CD14-positive monocyte (primary cell): Measurements from ENCODE around the gene PLEKHD1. TPM values are rescaled to one million over a fixed set of nuclear protein-coding genes. Genes with fewer than 3 reads are reported as not detected.

ENCODE experiments used
- DNase-seq, 3 donors: peaks; one replicate each; pipeline ENCODE4 v3.0.0-alpha.2; 2011 to 2022
- H2AFZ ChIP-seq: 2 replicates; pipeline ENCODE4 v1.6.0; 2012; ENCODE audit warnings: mild to moderate bottlenecking, low read depth, low read length, inconsistent platforms; ENCODE audit not compliant: insufficient read depth, poor library complexity, severe bottlenecking
- H3K27ac ChIP-seq, 2 donors: 1 replicate in 1 of 2; 2 replicates in 1 of 2; pipeline ENCODE4 v1.5.1; 2012 to 2013; ENCODE audit warnings: low read length in 2 of 2, control low read depth in 1 of 2, inconsistent platforms in 1 of 2, low read depth in 1 of 2, mild to moderate bottlenecking in 1 of 2
- H3K27me3 ChIP-seq, 2 donors: one replicate each; pipeline versions ENCODE4 v1.6.0 to v1.6.1; 2011 to 2013; ENCODE audit warnings: low read length in 2 of 2; ENCODE audit not compliant: control insufficient read depth in 2 of 2, insufficient read depth in 2 of 2
- H3K36me3 ChIP-seq, 2 donors: replicated peaks in 1 of 2; 1 replicate in 1 of 2; 2 replicates in 1 of 2; pipeline versions ENCODE4 v1.5.1 to v1.6.1; 2012 to 2013; ENCODE audit warnings: low read length in 2 of 2, control low read depth in 1 of 2, inconsistent platforms in 1 of 2, mild to moderate bottlenecking in 1 of 2; ENCODE audit not compliant: insufficient read depth in 2 of 2, control insufficient read depth in 1 of 2
- H3K4me1 ChIP-seq, 2 donors: 1 replicate in 1 of 2; 2 replicates in 1 of 2; pipeline versions ENCODE4 v1.5.1 to v1.6.1; 2012 to 2013; ENCODE audit warnings: low read length in 2 of 2, control low read depth in 1 of 2, inconsistent platforms in 1 of 2, mild to moderate bottlenecking in 1 of 2, moderate library complexity in 1 of 2; ENCODE audit not compliant: insufficient read depth in 2 of 2, control insufficient read depth in 1 of 2
- H3K4me2 ChIP-seq: replicated peaks from 2 replicates; pipeline ENCODE3; 2012; ENCODE audit warnings: low read length, moderate library complexity, mild to moderate bottlenecking; ENCODE audit not compliant: poor library complexity, severe bottlenecking; ENCODE audit errors: extremely low read depth
- H3K4me3 ChIP-seq, 3 experiments: fragments of 200-600 bp in 1 of 3; sonication (generic) in 1 of 3; replicated peaks in 1 of 3; 1 replicate in 2 of 3; 2 replicates in 1 of 3; pipeline ENCODE4 v1.5.1; 2011 to 2013; ENCODE audit warnings: low read length in 3 of 3, mild to moderate bottlenecking in 3 of 3, control low read depth in 2 of 3, low read depth in 2 of 3, inconsistent platforms in 1 of 3, moderate library complexity in 1 of 3
- H3K79me2 ChIP-seq: 2 replicates; pipeline ENCODE4 v1.6.0; 2012; ENCODE audit warnings: mild to moderate bottlenecking, control low read depth, inconsistent platforms, low read length, moderate library complexity; ENCODE audit not compliant: insufficient read depth
- H3K9ac ChIP-seq: 2 replicates; pipeline ENCODE4 v1.6.0; 2017; ENCODE audit warnings: low read length, mild to moderate bottlenecking; ENCODE audit not compliant: insufficient read depth, poor library complexity, severe bottlenecking
- H3K9me3 ChIP-seq, 2 donors: replicated peaks in 1 of 2; 1 replicate in 1 of 2; 2 replicates in 1 of 2; pipeline versions ENCODE4 v1.5.1 to v1.6.1; 2012 to 2013; ENCODE audit warnings: low read length in 2 of 2, control low read depth in 1 of 2; ENCODE audit not compliant: control insufficient read depth in 1 of 2, insufficient read depth in 1 of 2
- H4K20me1 ChIP-seq: 2 replicates; pipeline ENCODE4 v1.6.0; 2012; ENCODE audit warnings: mild to moderate bottlenecking, low read length, control low read depth, moderate library complexity; ENCODE audit not compliant: insufficient read depth
- H3K27ac Mint-ChIP-seq, 7 donors: one replicate each; pipeline ENCODE4 v1.8.0; 2020; ENCODE audit warnings: mild to moderate bottlenecking in 7 of 7, mixed read lengths in 7 of 7, moderate library complexity in 6 of 7, inconsistent platforms in 2 of 7
- H3K27me3 Mint-ChIP-seq, 3 donors: one replicate each; pipeline ENCODE4 v1.8.0; 2021 to 2022; ENCODE audit warnings: low read depth in 3 of 3, mild to moderate bottlenecking in 3 of 3, mixed read lengths in 3 of 3, moderate library complexity in 3 of 3, inconsistent platforms in 1 of 3
- H3K36me3 Mint-ChIP-seq, 2 donors: one replicate each; pipeline ENCODE4 v1.8.0; 2020; ENCODE audit warnings: mixed read lengths in 2 of 2, inconsistent platforms in 1 of 2, mild to moderate bottlenecking in 1 of 2
- H3K4me1 Mint-ChIP-seq: one replicate; pipeline ENCODE4 v1.8.0; 2020; ENCODE audit warnings: mild to moderate bottlenecking, mixed read lengths
- H3K4me3 Mint-ChIP-seq, 2 donors: one replicate each; pipeline ENCODE4 v1.8.0; 2020; ENCODE audit warnings: mild to moderate bottlenecking in 2 of 2, mixed read lengths in 2 of 2, moderate library complexity in 1 of 2
- H3K9me3 Mint-ChIP-seq, 7 donors: one replicate each; pipeline ENCODE4 v1.8.0; 2020 to 2022; ENCODE audit warnings: mixed read lengths in 7 of 7, mild to moderate bottlenecking in 6 of 7, moderate library complexity in 6 of 7, inconsistent platforms in 2 of 7
- CTCF ChIP-seq: fragments of 200-600 bp; IDR thresholded peaks from one replicate; pipeline ENCODE4 v1.8.0; 2022; ENCODE audit warnings: antibody characterized with exemption, mild to moderate bottlenecking
- WGBS: methylation state at CpG from one replicate; pipeline ENCODE4 v1.1.5; 2013; ENCODE audit warnings: missing lambda C conversion rate; ENCODE audit not compliant: insufficient coverage; 5-methylcytosine and 5-hydroxymethylcytosine counted together
- intact Hi-C, 2 donors: fragments of 100-400 bp; cut with micrococcal nuclease; formaldehyde crosslinking; loops; one replicate each; pipeline versions ENCODE4 v1.15.0 to v1.15.1; 2023
- polyA plus RNA-seq, 3 donors: library from polyadenylated mRNA; depleted of rRNA in 1 of 3; unstranded in 2 of 3; stranded (reverse) in 1 of 3; fragments of 300-500 nt in 2 of 3; fragments of >200 nt in 1 of 3; fragmentation: Illumina TruSeq in 2 of 3; gene quantifications; 1 replicate in 2 of 3; 2 replicates in 1 of 3; pipeline ENCODE4 v1.2.3, GENCODE V29; 2012 to 2021

The PLEKHD1 gene
- polyA plus RNA-seq, 3 donors: 0.09 TPM; not detected in 2

DNA sequence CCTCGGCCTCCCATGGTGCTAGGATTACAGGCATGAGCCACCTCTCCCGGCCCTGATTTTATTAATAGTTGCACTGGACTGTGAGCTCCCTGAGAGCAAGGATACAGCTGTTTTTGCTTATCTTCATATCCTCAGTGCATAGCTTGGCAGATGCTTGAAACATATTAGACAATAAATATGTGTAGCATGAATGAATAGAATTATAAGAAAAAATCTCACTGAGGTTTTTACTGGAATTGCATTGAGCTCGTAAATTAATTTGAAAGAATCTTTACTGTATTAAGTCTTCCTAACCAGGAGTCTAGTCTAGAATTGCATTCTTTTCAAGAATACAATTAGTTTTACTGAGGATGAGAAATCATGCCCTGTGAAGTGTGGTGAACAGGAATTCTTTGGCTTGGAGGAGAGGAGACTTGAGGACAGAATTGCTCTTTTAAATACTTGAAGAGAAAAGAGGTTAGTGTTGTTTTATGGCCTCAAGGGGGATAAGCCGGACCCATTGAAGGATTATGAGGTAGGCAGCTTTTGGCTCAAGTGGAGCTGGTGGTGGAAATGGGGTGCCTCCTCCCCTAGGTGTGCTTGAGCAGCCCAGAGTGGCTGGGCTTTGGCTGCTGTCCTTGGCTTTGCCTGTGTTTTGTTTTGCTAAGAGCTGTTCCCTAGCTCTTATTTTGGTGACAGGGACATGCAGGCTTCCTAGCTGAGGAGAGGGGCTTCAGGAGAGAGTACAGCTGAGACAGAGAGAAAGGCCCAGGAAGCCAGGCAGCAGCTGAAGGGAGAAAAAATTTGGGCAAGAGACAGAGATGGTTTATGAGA lies 34.0 kb downstream of the PLEKHD1 start:
- Histone ChIP-seq H3K79me2 (no peaks in the 10 kb centered on the region), H3K4me1 (no peaks in the 10 kb centered on the region), H3K4me3 (no peak overlapping the region), H3K4me2 (no peak overlapping the region), H3K9me3 (no peaks in the 10 kb centered on the region), H3K36me3 (no peaks in the 10 kb centered on the region), H4K20me1 (no peaks in the 10 kb centered on the region), H3K9ac (no peak overlapping the region), H3K27ac (no peak overlapping the region), H2AFZ (no peak overlapping the region), H3K27me3 (peaks cover 2 to 6% of the 10 kb centered on the region in 2 donors)
- peaks cover 16 to 20% (median 18%) of the 10 kb centered on the region in 3 donors for H3K27me3 Mint-ChIP-seq
- peaks cover 0 to 11% (median 4%) of the 10 kb centered on the region in 7 donors for H3K9me3 Mint-ChIP-seq
- peaks cover 3% of the 10 kb centered on the region for H3K4me1 Mint-ChIP-seq
- intact Hi-C loops: no loop called here
- 0% methylated on average over 1 of the region's 4 CpGs for WGBS
- no peak overlapping the region for H3K27ac Mint-ChIP-seq
- H3K36me3 Mint-ChIP-seq: no peaks in the 10 kb centered on the region
- no peak for DNase-seq
- TF ChIP-seq CTCF: no peak
- no peak overlapping the region for H3K4me3 Mint-ChIP-seq

GRCh38 chr14:69519204-69520100 lies 34.9 kb downstream of the PLEKHD1 start:
- H3K4me2 ChIP-seq: no peak overlapping the region
- no peaks in the 10 kb centered on the region for H4K20me1 ChIP-seq
- Mint-ChIP-seq H3K36me3 (no peaks in the 10 kb centered on the region), H3K9me3 (peaks cover 0 to 11% (median 4%) of the 10 kb centered on the region in 7 donors), H3K27ac (peak overlapping the region in 1 of 7 donors; percentile 19), H3K27me3 (peaks cover 9 to 14% (median 11%) of the 10 kb centered on the region in 3 donors), H3K4me1 (peaks cover 3% of the 10 kb centered on the region), H3K4me3 (no peak overlapping the region)
- H2AFZ ChIP-seq: no peak overlapping the region
- no peaks in the 10 kb centered on the region for H3K9me3 ChIP-seq
- H3K27me3 ChIP-seq: peaks cover 0 to 2% of the 10 kb centered on the region in 2 donors
- no peak overlapping the region for H3K27ac ChIP-seq
- H3K4me3 ChIP-seq: no peak overlapping the region
- no peaks in the 10 kb centered on the region for H3K79me2 ChIP-seq
- H3K9ac ChIP-seq: no peak overlapping the region
- H3K4me1 ChIP-seq: no peaks in the 10 kb centered on the region
- TF ChIP-seq CTCF: no peak
- H3K36me3 ChIP-seq: no peaks in the 10 kb centered on the region
- WGBS: 93% methylated on average over 16 of the region's 22 CpGs
- DNase-seq: no peak
- intact Hi-C loops: no loop called here
